ENCODE results near the gene RMND5B.

DNA sequence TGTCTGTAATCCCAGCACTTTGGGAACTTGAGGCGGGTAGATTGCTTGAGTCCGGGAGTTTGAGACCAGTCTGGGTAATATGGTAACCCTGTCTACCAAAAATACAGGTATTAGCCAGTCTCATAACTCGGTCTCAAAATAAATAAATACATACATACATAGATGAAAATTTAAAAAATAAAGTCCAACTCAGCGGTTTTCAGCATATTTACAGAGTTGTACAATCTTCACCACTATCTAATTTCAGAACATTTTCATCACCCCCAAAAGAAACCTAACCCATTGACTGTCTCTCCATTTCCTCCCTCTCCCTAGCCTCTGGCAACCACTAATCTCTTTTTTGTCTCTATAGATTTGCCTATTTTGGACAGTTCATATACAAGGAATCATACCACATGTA lies 10.7 kb downstream of the RMND5B start:
- TF ChIP-seq EZH2 (IDR thresholded peaks at IDR 0.05; ENCODE audit: borderline replicate concordance) (no peak), CTCF (IDR thresholded peaks at IDR 0.05; ENCODE audit: poor library complexity) (no peak), EZH2phosphoT487 (IDR thresholded peaks at IDR 0.05; ENCODE audit: low read depth, severe bottlenecking, unreplicated experiment) (no peak)

All from hepatocyte (in vitro differentiated cells).